Keratinocyte (primary cell): ENCODE measurements around the gene C1orf146.

Source experiments
- CTCF ChIP-seq, 3 experiments: IDR thresholded peaks in 1 of 3; conservative IDR thresholded peaks in 1 of 3; optimal IDR thresholded peaks in 1 of 3; 2 replicates in 2 of 3; 3 replicates in 1 of 3; pipeline versions ENCODE3 to v1.5.1; 2011; ENCODE audit warnings: low read length in 3 of 3, mild to moderate bottlenecking in 3 of 3, moderate library complexity in 2 of 3, control low read depth in 1 of 3, inconsistent platforms in 1 of 3; ENCODE audit not compliant: insufficient read depth in 2 of 3; ENCODE audit errors: extremely low read depth in 1 of 3
- EZH2 ChIP-seq: IDR thresholded peaks from one replicate; pipeline ENCODE4 v1.6.1; 2012; ENCODE audit warnings: inconsistent platforms, mild to moderate bottlenecking, low read length, moderate library complexity

GRCh38 chr1:92168657-92169056, 49.1 kb upstream of the C1orf146 start:
- TF ChIP-seq CTCF (optimal IDR thresholded peaks at IDR 0.05 in 1 of 3, IDR thresholded peaks at IDR 0.05 in 1 of 3, conservative IDR thresholded peaks at IDR 0.05 in 1 of 3; ENCODE audit: extremely low read depth in 1 of 3, insufficient read depth in 2 of 3, low read length in 3 of 3) (no peak), EZH2 (no peak)
